ENCODE data around the gene WDR38.

The WDR38 gene

GRCh38 chr9:124818431-124819281, 34.6 kb upstream of the WDR38 start:
- H3K4me3 ChIP-seq (ENCODE audit: low read depth, low read length), result no peak overlapping the region
- no peak for DNase-seq (ENCODE audit: low read depth)
- TF ChIP-seq CTCF (IDR thresholded peaks at IDR 0.05; ENCODE audit: control insufficient read depth, extremely low read depth, insufficient read depth), result no peak

GRCh38 chr9:124820698-124821623, 32.3 kb upstream of the WDR38 start:
- TF ChIP-seq CTCF (IDR thresholded peaks at IDR 0.05; ENCODE audit: control insufficient read depth, extremely low read depth, insufficient read depth), result no peak
- no peak overlapping the region for H3K4me3 ChIP-seq (ENCODE audit: low read depth, low read length)
- no peak for DNase-seq (ENCODE audit: low read depth)

GRCh38 chr9:124828489-124829333, 24.5 kb upstream of the WDR38 start:
- no peak for TF ChIP-seq CTCF (IDR thresholded peaks at IDR 0.05; ENCODE audit: control insufficient read depth, extremely low read depth, insufficient read depth)
- DNase-seq (ENCODE audit: low read depth), result no peak
- no peak overlapping the region for H3K4me3 ChIP-seq (ENCODE audit: low read depth, low read length)

- no peak for DNase-seq (ENCODE audit: low read depth)
- H3K4me3 ChIP-seq (ENCODE audit: low read depth, low read length), result no peak overlapping the region
- TF ChIP-seq CTCF (IDR thresholded peaks at IDR 0.05; ENCODE audit: control insufficient read depth, extremely low read depth, insufficient read depth), result no peak
Observed at GRCh38 chr9:124829334-124829669, 24.0 kb upstream of the WDR38 start.

- no peak for TF ChIP-seq CTCF (IDR thresholded peaks at IDR 0.05; ENCODE audit: control insufficient read depth, extremely low read depth, insufficient read depth)
- no peak overlapping the region for H3K4me3 ChIP-seq (ENCODE audit: low read depth, low read length)
- no peak for DNase-seq (ENCODE audit: low read depth)
Observed at GRCh38 chr9:124830593-124830992, 22.7 kb upstream of the WDR38 start.

GRCh38 chr9:124831642-124832364, 21.5 kb upstream of the WDR38 start:
- TF ChIP-seq CTCF (IDR thresholded peaks at IDR 0.05; ENCODE audit: control insufficient read depth, extremely low read depth, insufficient read depth), result no peak
- no peak for DNase-seq (ENCODE audit: low read depth)
- H3K4me3 ChIP-seq (ENCODE audit: low read depth, low read length), result no peak overlapping the region
